Measurements from ENCODE around the gene KRTAP15-1. TPM values are rescaled to one million over a fixed set of nuclear protein-coding genes. Genes with fewer than 3 reads are reported as not detected.

The KRTAP15-1 gene
- total and polyA plus RNA-seq, 2 of the 4 experiments (the other 2 are of a cell fraction): not detected

- no peak overlapping the region for H3K23ac ChIP-seq (ENCODE audit: low read depth, low read length)
- no peak overlapping the region for H2BK15ac ChIP-seq (ENCODE audit: low read depth, low read length)
- ChIA-PET POLR2A (ENCODE audit: unreplicated experiment) (no interaction called here), CTCF (no interaction called here)
- H3K27ac ChIP-seq (ENCODE audit: insufficient read depth, low read length): no peak overlapping the region
- no peak overlapping the region for H3K56ac ChIP-seq (ENCODE audit: extremely low read depth, insufficient read depth, low read length)
- H3K4me2 ChIP-seq (ENCODE audit: low read depth, low read length): no peak overlapping the region
- H2BK120ac ChIP-seq (ENCODE audit: low read depth, low read length): no peak overlapping the region
- intact Hi-C loops (cut with micrococcal nuclease): no loop called here
- DNase-seq (no peak), ATAC-seq (ENCODE audit: low read depth) (no peak)
- no peaks in the 10 kb centered on the region for H3K36me3 ChIP-seq (ENCODE audit: control insufficient read depth, insufficient read depth, low read length)
- peaks cover 4% of the 10 kb centered on the region for H3K9me3 ChIP-seq (ENCODE audit: control insufficient read depth, insufficient read depth, low read length)
- no peak overlapping the region for H2AK5ac ChIP-seq (ENCODE audit: low read depth, low read length)
- WGBS, 2 experiments (ENCODE audit: extremely low coverage in 2 of 2, insufficient read length in 1 of 2): no CpG with 5 or more reads among the region's 6 CpGs
- H3K18ac ChIP-seq (ENCODE audit: low read depth, low read length): no peak overlapping the region
- H3K4me3 ChIP-seq (ENCODE audit: insufficient read depth, low read depth, low read length): no peak overlapping the region
- no peak overlapping the region for H2BK5ac ChIP-seq (ENCODE audit: low read depth, low read length, poor library complexity, severe bottlenecking)
- TF ChIP-seq BHLHE40 (IDR thresholded peaks at IDR 0.05; ENCODE audit: low read depth, low read length) (no peak), CEBPB (IDR thresholded peaks at IDR 0.05; ENCODE audit: low read depth, low read length) (no peak), POLR2A (IDR thresholded peaks at IDR 0.05; ENCODE audit: low read depth, low read length) (no peak), MXI1 (IDR thresholded peaks at IDR 0.05; ENCODE audit: borderline replicate concordance, low read depth, low read length) (no peak), USF2 (IDR thresholded peaks at IDR 0.05; ENCODE audit: low read depth, low read length) (no peak), ELK1 (IDR thresholded peaks at IDR 0.05; ENCODE audit: borderline replicate concordance, low read depth, low read length) (no peak), CTCF (conservative IDR thresholded peaks at IDR 0.05; ENCODE audit: low read depth, low read length) (no peak), NFE2L2 (IDR thresholded peaks at IDR 0.05; ENCODE audit: low read depth, low read length) (no peak), FOS (IDR thresholded peaks at IDR 0.05; ENCODE audit: low read depth, low read length) (no peak)
- H3K4ac ChIP-seq (ENCODE audit: low read depth, low read length): no peak overlapping the region
- dilution Hi-C loops (cut with HindIII; ENCODE audit: low sequenced_read_pairs, unreplicated experiment): no loop called here
- no peak overlapping the region for H3K9ac ChIP-seq (ENCODE audit: low read depth, low read length)
- H2AK9ac ChIP-seq (replicated peaks; ENCODE audit: low read depth, low read length, poor library complexity): no peak overlapping the region
- no TSS peak for BruUV-seq (replicated peaks)
- no peak overlapping the region for H3K14ac ChIP-seq (replicated peaks; ENCODE audit: low read depth, low read length)
- no peaks in the 10 kb centered on the region for H3K27me3 ChIP-seq (ENCODE audit: control insufficient read depth, insufficient read depth, low read length)
- in situ Hi-C loops (cut with MboI; ENCODE audit: low sequenced_read_pairs): no loop called here
- no peaks in the 10 kb centered on the region for H3K79me1 ChIP-seq (ENCODE audit: low read depth in 1 of 2, low read length in 2 of 2)
- no peaks in the 10 kb centered on the region for H4K20me1 ChIP-seq (ENCODE audit: insufficient read depth, low read length)
- no peak overlapping the region for H2AFZ ChIP-seq (replicated peaks; ENCODE audit: low read length, poor library complexity)
- no peak overlapping the region for H4K5ac ChIP-seq (ENCODE audit: low read depth, low read length)
- no peak overlapping the region for H2BK20ac ChIP-seq (ENCODE audit: low read depth, low read length)
- no peak overlapping the region for H4K91ac ChIP-seq (ENCODE audit: insufficient read depth, low read depth, low read length)
- no peaks in the 10 kb centered on the region for H3K9me1 ChIP-seq (ENCODE audit: insufficient read depth, low read length)
- H3K4me1 ChIP-seq (ENCODE audit: control insufficient read depth, insufficient read depth, low read length): no peaks in the 10 kb centered on the region
- H4K8ac ChIP-seq (ENCODE audit: low read depth in 2 of 2, low read length in 2 of 2): no peak overlapping the region
Observed at GRCh38 chr21:30468900-30469714, 29.0 kb downstream of the KRTAP15-1 start.

Data from IMR-90 (cell line).